ENCODE measurements around the gene SLC35A4. TPM values are rescaled to one million over a fixed set of nuclear protein-coding genes. Genes with fewer than 3 reads are reported as not detected.

Gene SLC35A4
- total and polyA plus RNA-seq, 2 of the 13 experiments (the other 11 are each of a cell fraction or from before 2014, with no cell fraction given), result 0.71 to 4.0 TPM

DNA sequence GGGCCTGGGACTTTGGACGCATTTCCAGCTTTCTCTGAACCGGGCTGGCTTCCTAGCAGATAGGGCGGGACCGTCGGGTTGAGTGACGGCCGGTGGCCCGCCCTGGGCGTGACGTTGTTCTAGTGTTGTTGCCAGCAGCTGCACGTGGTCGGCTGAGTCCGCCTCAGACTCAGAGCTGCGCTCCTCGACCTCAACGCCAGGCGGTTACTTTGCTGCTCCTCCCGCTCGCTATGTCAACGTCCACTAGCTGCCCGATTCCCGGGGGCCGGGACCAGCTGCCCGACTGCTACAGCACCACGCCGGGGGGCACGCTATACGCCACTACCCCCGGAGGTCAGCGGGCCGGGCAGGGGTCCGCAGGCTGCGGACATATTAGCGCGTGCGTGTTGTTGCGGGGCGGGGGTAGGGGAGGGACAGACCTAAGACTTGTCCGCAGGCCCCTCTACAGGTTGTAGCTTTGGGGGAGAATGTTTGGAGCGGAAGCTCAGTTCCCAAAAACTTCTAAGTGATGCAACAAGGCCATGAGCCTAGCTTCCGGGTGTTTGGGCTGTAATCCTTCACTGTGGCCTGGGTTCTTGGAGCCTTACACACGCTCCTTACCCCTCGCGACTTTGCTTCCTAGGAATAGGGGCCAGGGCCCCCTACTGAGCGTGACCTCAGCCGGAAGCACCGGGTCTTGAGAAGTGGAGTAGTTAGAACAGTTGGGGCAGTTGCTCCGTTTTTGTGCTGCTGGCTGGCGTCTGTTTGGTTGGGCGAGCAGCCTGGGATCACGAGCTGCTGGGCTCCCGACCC is 16.9 kb upstream of the SLC35A4 start, which contains the start of gene EIF4EBP3 (continued):
- TF ChIP-seq SOX13 (IDR thresholded peaks at IDR 0.05) (no peak), SOX13 (CRISPR knock-in tag; conservative IDR thresholded peaks at IDR 0.05 in 1 of 2, IDR thresholded peaks at IDR 0.05 in 1 of 2) (peak in 1 of 2 experiments; percentile 55; a peak in 3 of 4 replicates), ATM (IDR thresholded peaks at IDR 0.05; ENCODE audit: borderline replicate concordance) (no peak), FOXK2 (IDR thresholded peaks at IDR 0.05) (peak; percentile 98), RBM39 (IDR thresholded peaks at IDR 0.05; ENCODE audit: low read depth, low read length, poor library complexity, severe bottlenecking) (peak; percentile 67), RBFOX2 (IDR thresholded peaks at IDR 0.05; ENCODE audit: low read depth, low read length) (peak; percentile 58), RBAK (CRISPR knock-in tag; IDR thresholded peaks at IDR 0.05) (peak; percentile 67; the same call in 1 of the 2 replicates), SP1 (IDR thresholded peaks at IDR 0.05) (no peak), SP1 (CRISPR knock-in tag; IDR thresholded peaks at IDR 0.05) (peak; percentile 68), ZNF331 (CRISPR knock-in tag; IDR thresholded peaks at IDR 0.05) (peak; percentile 83), NFE2L1 (CRISPR knock-in tag; IDR thresholded peaks at IDR 0.05; ENCODE audit: borderline replicate concordance) (no peak), WIZ (CRISPR knock-in tag; IDR thresholded peaks at IDR 0.05) (no peak), ZNF768 (CRISPR knock-in tag; IDR thresholded peaks at IDR 0.05) (no peak; the same call in 1 of the 2 replicates), TARDBP (CRISPR knock-in tag; IDR thresholded peaks at IDR 0.05) (peak; percentile 76), KDM5A (IDR thresholded peaks at IDR 0.05; ENCODE audit: borderline replicate concordance, low read length) (no peak), MIER2 (CRISPR knock-in tag; IDR thresholded peaks at IDR 0.05) (peak; percentile 21; the same call in 1 of the 2 replicates), ARNTL (CRISPR knock-in tag; IDR thresholded peaks at IDR 0.05) (peak; percentile 87)
- TF ChIP-seq, protein P1, sequence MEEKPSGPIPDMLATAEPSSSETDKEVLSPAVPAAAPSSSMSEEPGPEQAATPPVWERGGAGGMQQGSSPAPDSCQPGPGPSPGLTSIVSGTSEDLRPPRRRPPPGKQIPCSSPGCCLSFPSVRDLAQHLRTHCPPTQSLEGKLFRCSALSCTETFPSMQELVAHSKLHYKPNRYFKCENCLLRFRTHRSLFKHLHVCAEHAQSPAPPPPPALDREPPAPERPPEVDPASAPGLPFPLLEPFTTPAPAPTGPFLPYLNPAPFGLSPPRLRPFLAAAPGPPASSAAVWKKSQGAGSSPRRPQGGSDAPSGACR (CRISPR knock-in tag; IDR thresholded peaks at IDR 0.05), result peak; percentile 22; the same call in 1 of the 2 replicates
- TF ChIP-seq, protein P2, sequence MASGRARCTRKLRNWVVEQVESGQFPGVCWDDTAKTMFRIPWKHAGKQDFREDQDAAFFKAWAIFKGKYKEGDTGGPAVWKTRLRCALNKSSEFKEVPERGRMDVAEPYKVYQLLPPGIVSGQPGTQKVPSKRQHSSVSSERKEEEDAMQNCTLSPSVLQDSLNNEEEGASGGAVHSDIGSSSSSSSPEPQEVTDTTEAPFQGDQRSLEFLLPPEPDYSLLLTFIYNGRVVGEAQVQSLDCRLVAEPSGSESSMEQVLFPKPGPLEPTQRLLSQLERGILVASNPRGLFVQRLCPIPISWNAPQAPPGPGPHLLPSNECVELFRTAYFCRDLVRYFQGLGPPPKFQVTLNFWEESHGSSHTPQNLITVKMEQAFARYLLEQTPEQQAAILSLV (CRISPR knock-in tag; IDR thresholded peaks at IDR 0.05; ENCODE audit: borderline replicate concordance), result no peak
- TF ChIP-seq, protein P3, sequence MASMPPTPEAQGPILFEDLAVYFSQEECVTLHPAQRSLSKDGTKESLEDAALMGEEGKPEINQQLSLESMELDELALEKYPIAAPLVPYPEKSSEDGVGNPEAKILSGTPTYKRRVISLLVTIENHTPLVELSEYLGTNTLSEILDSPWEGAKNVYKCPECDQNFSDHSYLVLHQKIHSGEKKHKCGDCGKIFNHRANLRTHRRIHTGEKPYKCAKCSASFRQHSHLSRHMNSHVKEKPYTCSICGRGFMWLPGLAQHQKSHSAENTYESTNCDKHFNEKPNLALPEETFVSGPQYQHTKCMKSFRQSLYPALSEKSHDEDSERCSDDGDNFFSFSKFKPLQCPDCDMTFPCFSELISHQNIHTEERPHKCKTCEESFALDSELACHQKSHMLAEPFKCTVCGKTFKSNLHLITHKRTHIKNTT (CRISPR knock-in tag; IDR thresholded peaks at IDR 0.05), result no peak
- TF ChIP-seq, protein P4, sequence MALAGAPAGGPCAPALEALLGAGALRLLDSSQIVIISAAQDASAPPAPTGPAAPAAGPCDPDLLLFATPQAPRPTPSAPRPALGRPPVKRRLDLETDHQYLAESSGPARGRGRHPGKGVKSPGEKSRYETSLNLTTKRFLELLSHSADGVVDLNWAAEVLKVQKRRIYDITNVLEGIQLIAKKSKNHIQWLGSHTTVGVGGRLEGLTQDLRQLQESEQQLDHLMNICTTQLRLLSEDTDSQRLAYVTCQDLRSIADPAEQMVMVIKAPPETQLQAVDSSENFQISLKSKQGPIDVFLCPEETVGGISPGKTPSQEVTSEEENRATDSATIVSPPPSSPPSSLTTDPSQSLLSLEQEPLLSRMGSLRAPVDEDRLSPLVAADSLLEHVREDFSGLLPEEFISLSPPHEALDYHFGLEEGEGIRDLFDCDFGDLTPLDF (CRISPR knock-in tag; IDR thresholded peaks at IDR 0.05), result 0 out of 2 replicates have a peak, but pooled peaks have one; percentile 46
- TF ChIP-seq, protein P5, sequence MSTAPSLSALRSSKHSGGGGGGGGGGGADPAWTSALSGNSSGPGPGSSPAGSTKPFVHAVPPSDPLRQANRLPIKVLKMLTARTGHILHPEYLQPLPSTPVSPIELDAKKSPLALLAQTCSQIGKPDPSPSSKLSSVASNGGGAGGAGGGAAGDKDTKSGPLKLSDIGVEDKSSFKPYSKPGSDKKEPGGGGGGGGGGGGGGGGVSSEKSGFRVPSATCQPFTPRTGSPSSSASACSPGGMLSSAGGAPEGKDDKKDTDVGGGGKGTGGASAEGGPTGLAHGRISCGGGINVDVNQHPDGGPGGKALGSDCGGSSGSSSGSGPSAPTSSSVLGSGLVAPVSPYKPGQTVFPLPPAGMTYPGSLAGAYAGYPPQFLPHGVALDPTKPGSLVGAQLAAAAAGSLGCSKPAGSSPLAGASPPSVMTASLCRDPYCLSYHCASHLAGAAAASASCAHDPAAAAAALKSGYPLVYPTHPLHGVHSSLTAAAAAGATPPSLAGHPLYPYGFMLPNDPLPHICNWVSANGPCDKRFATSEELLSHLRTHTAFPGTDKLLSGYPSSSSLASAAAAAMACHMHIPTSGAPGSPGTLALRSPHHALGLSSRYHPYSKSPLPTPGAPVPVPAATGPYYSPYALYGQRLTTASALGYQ (CRISPR knock-in tag; IDR thresholded peaks at IDR 0.05), result peak; percentile 71
- TF ChIP-seq, protein P6, sequence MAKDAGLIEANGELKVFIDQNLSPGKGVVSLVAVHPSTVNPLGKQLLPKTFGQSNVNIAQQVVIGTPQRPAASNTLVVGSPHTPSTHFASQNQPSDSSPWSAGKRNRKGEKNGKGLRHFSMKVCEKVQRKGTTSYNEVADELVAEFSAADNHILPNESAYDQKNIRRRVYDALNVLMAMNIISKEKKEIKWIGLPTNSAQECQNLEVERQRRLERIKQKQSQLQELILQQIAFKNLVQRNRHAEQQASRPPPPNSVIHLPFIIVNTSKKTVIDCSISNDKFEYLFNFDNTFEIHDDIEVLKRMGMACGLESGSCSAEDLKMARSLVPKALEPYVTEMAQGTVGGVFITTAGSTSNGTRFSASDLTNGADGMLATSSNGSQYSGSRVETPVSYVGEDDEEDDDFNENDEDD (CRISPR knock-in tag; IDR thresholded peaks at IDR 0.05; ENCODE audit: borderline replicate concordance), result peak; percentile 94

Measured in HepG2 (cell line).